Skeletal muscle satellite cell (primary cell): ENCODE results near the gene EGF.
"Not testable (repeated sequence)": the region's sequence is repeated elsewhere in the genome, so short reads cannot be mapped to it uniquely, and the experiment has no call there.

Experiments used
- H3K27me3 ChIP-seq: 2 replicates; pipeline ENCODE4 v1.7.0; 2013; ENCODE audit warnings: low read length; ENCODE audit not compliant: control insufficient read depth, insufficient read depth
- H3K36me3 ChIP-seq: 2 replicates; pipeline ENCODE4 v1.7.0; 2013; ENCODE audit warnings: mild to moderate bottlenecking, control low read depth, low read length; ENCODE audit not compliant: insufficient read depth
- H3K4me1 ChIP-seq: 2 replicates; pipeline ENCODE4 v1.7.0; 2013; ENCODE audit warnings: low read length; ENCODE audit not compliant: control insufficient read depth, insufficient read depth
- H3K4me2 ChIP-seq: 2 replicates; pipeline ENCODE4 v1.7.0; 2013; ENCODE audit warnings: mild to moderate bottlenecking, low read length
- H3K4me3 ChIP-seq: 2 replicates; pipeline ENCODE4 v1.7.0; 2013; ENCODE audit warnings: low read length
- H3K9ac ChIP-seq: 2 replicates; pipeline ENCODE4 v1.7.0; 2013; ENCODE audit warnings: mild to moderate bottlenecking, low read depth, low read length, moderate library complexity
- H3K9me3 ChIP-seq: replicated peaks from 2 replicates; pipeline ENCODE4 v1.7.0; 2013; ENCODE audit warnings: mild to moderate bottlenecking, control low read depth, low read length

EGF gene

GRCh38 chr4:109945056-109945455 is 32.4 kb downstream of the EGF start:
- Histone ChIP-seq H3K36me3 (no peaks in the 10 kb centered on the region), H3K27me3 (no peaks in the 10 kb centered on the region), H3K4me1 (peaks cover 6% of the 10 kb centered on the region), H3K4me2 (no peak overlapping the region), H3K9ac (no peak overlapping the region), H3K9me3 (no peaks in the 10 kb centered on the region), H3K4me3 (no peak overlapping the region)

GRCh38 chr4:109946120-109946519 is 33.4 kb downstream of the EGF start:
- Histone ChIP-seq H3K4me1 (peaks cover 6% of the 10 kb centered on the region), H3K4me2 (no peak overlapping the region), H3K36me3 (no peaks in the 10 kb centered on the region), H3K9ac (no peak overlapping the region), H3K9me3 (no peaks in the 10 kb centered on the region), H3K27me3 (no peaks in the 10 kb centered on the region), H3K4me3 (no peak overlapping the region)

- Histone ChIP-seq H3K4me1 (peaks cover 6% of the 10 kb centered on the region), H3K9ac (no peak overlapping the region), H3K4me2 (no peak overlapping the region), H3K4me3 (no peak overlapping the region), H3K27me3 (no peaks in the 10 kb centered on the region), H3K9me3 (no peaks in the 10 kb centered on the region), H3K36me3 (no peaks in the 10 kb centered on the region)
Measured at GRCh38 chr4:109947457-109947856, 34.8 kb downstream of the EGF start.

GRCh38 chr4:109947918-109948317 is 35.2 kb downstream of the EGF start:
- no peak overlapping the region for H3K4me3 ChIP-seq
- no peaks in the 10 kb centered on the region for H3K36me3 ChIP-seq
- H3K27me3 ChIP-seq: no peaks in the 10 kb centered on the region
- no peak overlapping the region for H3K9ac ChIP-seq
- H3K4me1 ChIP-seq: peaks cover 6% of the 10 kb centered on the region
- no peak overlapping the region for H3K4me2 ChIP-seq
- no peaks in the 10 kb centered on the region for H3K9me3 ChIP-seq

- not testable (repeated sequence) for H3K4me3 ChIP-seq, H3K36me3 ChIP-seq, H3K4me1 ChIP-seq, H3K27me3 ChIP-seq, H3K9me3 ChIP-seq, H3K4me2 ChIP-seq, H3K9ac ChIP-seq
Measured at GRCh38 chr4:109949099-109949718, 36.5 kb downstream of the EGF start.

GRCh38 chr4:109952612-109953011 is 39.9 kb downstream of the EGF start:
- H3K4me1 ChIP-seq: peaks cover 6% of the 10 kb centered on the region
- no peak overlapping the region for H3K4me2 ChIP-seq
- no peaks in the 10 kb centered on the region for H3K27me3 ChIP-seq
- no peak overlapping the region for H3K9ac ChIP-seq
- no peak overlapping the region for H3K4me3 ChIP-seq
- H3K9me3 ChIP-seq: no peaks in the 10 kb centered on the region
- no peaks in the 10 kb centered on the region for H3K36me3 ChIP-seq

GRCh38 chr4:109953556-109953955 is 40.9 kb downstream of the EGF start:
- Histone ChIP-seq H3K4me2 (no peak overlapping the region), H3K27me3 (no peaks in the 10 kb centered on the region), H3K4me1 (no peaks in the 10 kb centered on the region), H3K36me3 (no peaks in the 10 kb centered on the region), H3K4me3 (no peak overlapping the region), H3K9ac (no peak overlapping the region), H3K9me3 (no peaks in the 10 kb centered on the region)

GRCh38 chr4:109955146-109955545 is 42.5 kb downstream of the EGF start:
- no peak overlapping the region for H3K4me2 ChIP-seq
- no peaks in the 10 kb centered on the region for H3K36me3 ChIP-seq
- no peaks in the 10 kb centered on the region for H3K9me3 ChIP-seq
- no peaks in the 10 kb centered on the region for H3K4me1 ChIP-seq
- H3K27me3 ChIP-seq: no peaks in the 10 kb centered on the region
- H3K9ac ChIP-seq: no peak overlapping the region
- H3K4me3 ChIP-seq: no peak overlapping the region

- H3K36me3 ChIP-seq: no peaks in the 10 kb centered on the region
- no peaks in the 10 kb centered on the region for H3K9me3 ChIP-seq
- H3K4me3 ChIP-seq: no peak overlapping the region
- no peak overlapping the region for H3K4me2 ChIP-seq
- no peaks in the 10 kb centered on the region for H3K27me3 ChIP-seq
- no peaks in the 10 kb centered on the region for H3K4me1 ChIP-seq
- H3K9ac ChIP-seq: no peak overlapping the region
Measured at GRCh38 chr4:109957227-109957626, 44.5 kb downstream of the EGF start.

- no peak overlapping the region for H3K9ac ChIP-seq
- no peaks in the 10 kb centered on the region for H3K4me1 ChIP-seq
- no peaks in the 10 kb centered on the region for H3K9me3 ChIP-seq
- H3K36me3 ChIP-seq: no peaks in the 10 kb centered on the region
- H3K4me3 ChIP-seq: no peak overlapping the region
- no peaks in the 10 kb centered on the region for H3K27me3 ChIP-seq
- no peak overlapping the region for H3K4me2 ChIP-seq
Measured at GRCh38 chr4:109959195-109959594, 46.5 kb downstream of the EGF start.

- Histone ChIP-seq H3K4me1 (peaks cover under 1% of the 10 kb centered on the region), H3K9ac (no peak overlapping the region), H3K27me3 (no peaks in the 10 kb centered on the region), H3K36me3 (no peaks in the 10 kb centered on the region), H3K9me3 (no peaks in the 10 kb centered on the region), H3K4me3 (no peak overlapping the region), H3K4me2 (no peak overlapping the region)
Measured at GRCh38 chr4:109962401-109962800, 49.7 kb downstream of the EGF start.

GRCh38 chr4:109966891-109967481 is 54.3 kb downstream of the EGF start:
- Histone ChIP-seq H3K4me2 (no peak overlapping the region), H3K4me1 (peaks cover 9% of the 10 kb centered on the region), H3K9ac (no peak overlapping the region), H3K36me3 (no peaks in the 10 kb centered on the region), H3K4me3 (no peak overlapping the region), H3K9me3 (no peaks in the 10 kb centered on the region), H3K27me3 (no peaks in the 10 kb centered on the region)
